Measurements from ENCODE around the gene ZNF737. TPM values are rescaled to one million over a fixed set of nuclear protein-coding genes. Genes with fewer than 3 reads are reported as not detected.
"Not testable (repeated sequence)": the region's sequence is repeated elsewhere in the genome, so short reads cannot be mapped to it uniquely, and the experiment has no call there.

Gene ZNF737
- polyA plus RNA-seq (ENCODE audit: insufficient read length in 4 of 4): 10 to 100 TPM; 25.5 to 40.4 (median 37.1) TPM

- DNase-seq (ENCODE audit: low read depth in 4 of 4, low spot score in 3 of 4): peak; percentile 91 to 98 (median 98)
These were observed at the start of gene ZNF737 for GRCh38 chr19:20565321-20566018. Gene ZNF737 (minus strand): TSS chr19:20565781. CDS start chr19:20565640, 141 bp downstream.

GRCh38 chr19:20614971-20615370, 49.4 kb upstream of the ZNF737 start:
- DNase-seq (ENCODE audit: low read depth in 4 of 4, low spot score in 3 of 4): not testable (repeated sequence)

- DNase-seq (ENCODE audit: low read depth in 4 of 4, low spot score in 3 of 4): no peak
These were observed 47.2 kb upstream of the ZNF737 start for GRCh38 chr19:20612711-20613316.

- DNase-seq (ENCODE audit: low read depth in 4 of 4, low spot score in 3 of 4): no peak
These were observed 46.3 kb upstream of the ZNF737 start for GRCh38 chr19:20611866-20612265.

DNA sequence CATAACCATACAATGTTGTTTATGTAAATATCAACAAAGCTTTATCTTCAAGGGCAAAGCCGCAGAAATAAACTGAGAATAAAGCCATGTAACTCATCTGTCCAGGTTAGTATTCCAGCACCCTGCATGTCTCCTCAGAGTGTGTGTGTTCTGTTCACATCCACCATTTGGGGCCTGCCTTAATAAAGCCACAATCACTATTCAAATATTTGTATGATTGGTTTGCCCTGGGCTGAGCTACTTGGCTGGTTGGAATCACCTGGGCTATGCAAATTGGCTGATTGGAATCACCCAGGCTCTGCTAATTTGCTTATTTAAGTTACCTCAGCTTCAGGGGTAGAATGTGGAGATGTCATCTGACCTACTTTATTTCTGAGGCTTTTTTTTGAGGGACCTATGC, 42.4 kb upstream of the ZNF737 start:
- no peak for DNase-seq (ENCODE audit: low read depth in 4 of 4, low spot score in 3 of 4)

DNA sequence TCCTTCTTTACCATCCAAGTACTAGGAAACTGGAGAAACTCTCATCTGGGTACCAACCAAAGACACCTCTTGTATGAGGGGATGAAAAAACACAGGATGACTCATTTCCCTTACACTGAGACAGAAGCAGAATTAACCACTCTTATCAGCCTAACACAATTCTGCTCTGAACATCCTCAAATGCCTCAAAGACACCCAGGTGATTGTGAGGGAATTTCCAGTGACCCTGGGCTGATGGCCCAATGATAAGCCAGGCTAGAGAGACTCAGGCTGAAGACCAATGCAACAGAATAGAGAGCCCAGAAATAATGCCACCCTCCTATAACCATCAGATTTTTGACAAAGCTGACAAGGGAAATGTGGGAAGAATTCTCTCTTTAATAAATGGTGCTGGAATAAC, 7.0 kb downstream of the ZNF737 start:
- no peak for DNase-seq (ENCODE audit: low read depth in 4 of 4, low spot score in 3 of 4)

DNA sequence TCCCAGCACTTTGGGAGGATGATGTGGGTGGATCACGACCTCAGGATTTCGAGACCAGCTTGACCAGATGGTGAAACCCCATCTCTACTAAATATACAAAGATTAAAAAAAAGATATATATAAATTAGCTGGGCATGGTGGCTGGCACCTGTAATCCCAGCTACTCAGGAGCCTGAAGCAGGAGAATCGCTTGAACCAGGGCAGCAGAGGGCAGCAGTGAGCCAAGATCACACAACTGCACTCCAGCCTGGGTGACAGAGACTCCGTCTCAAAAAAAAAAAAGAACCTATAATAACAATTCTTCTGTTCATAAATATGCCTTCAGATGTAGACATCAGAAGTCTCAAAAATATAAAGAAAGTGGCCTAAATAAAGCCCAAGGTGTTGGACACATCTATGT, 7.6 kb downstream of the ZNF737 start:
- no peak for DNase-seq (ENCODE audit: low read depth in 4 of 4, low spot score in 3 of 4)

DNA sequence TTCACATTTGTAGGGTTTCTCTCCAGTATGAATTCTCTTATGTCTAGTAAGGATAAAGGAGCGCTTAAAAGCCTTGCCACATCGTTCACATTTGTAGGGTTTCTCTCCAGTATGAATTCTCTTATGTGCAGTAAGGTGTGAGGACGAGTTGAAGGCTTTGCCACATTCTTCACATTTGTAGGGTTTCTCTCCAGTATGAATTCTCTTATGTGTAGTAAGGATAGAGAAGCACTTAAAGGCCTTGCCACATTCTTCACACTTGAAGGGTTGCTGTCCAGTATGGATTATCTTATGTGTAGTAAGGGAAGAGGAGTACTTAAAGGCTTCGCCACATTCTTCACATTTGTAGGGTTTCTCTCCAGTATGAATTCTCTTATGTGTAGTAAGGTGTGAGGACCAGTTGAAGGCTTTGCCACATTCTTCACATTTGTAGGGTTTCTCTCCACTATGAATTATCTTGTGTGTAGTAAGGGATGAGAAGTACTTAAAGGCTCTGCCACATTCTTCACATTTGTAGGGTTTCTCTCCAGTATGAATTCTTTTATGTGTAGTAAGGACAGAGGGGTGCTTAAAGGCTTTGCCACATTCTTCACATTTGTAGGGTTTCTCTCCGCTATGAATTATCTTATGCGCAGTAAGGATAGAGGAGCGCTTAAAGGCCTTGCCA, 20.8 kb downstream of the ZNF737 start:
- not testable (repeated sequence) for DNase-seq (ENCODE audit: low read depth in 4 of 4, low spot score in 3 of 4)

GRCh38 chr19:20530303-20530702, 35.3 kb downstream of the ZNF737 start:
- not testable (repeated sequence) for DNase-seq (ENCODE audit: low read depth in 4 of 4, low spot score in 3 of 4)

GRCh38 chr19:20513189-20513904, 52.2 kb downstream of the ZNF737 start:
- DNase-seq (ENCODE audit: low read depth in 4 of 4, low spot score in 3 of 4): no peak

- no peak for DNase-seq (ENCODE audit: low read depth in 4 of 4, low spot score in 3 of 4)
These were observed 62.1 kb downstream of the ZNF737 start for GRCh38 chr19:20503476-20503875.

Other genes starting within 250 kb of the ZNF737 start
- gene ZNF626, start 95.8 kb upstream of the ZNF737 start, polyA plus RNA-seq (ENCODE audit: insufficient read length in 4 of 4): 10 to 100 TPM; 23.8 to 32.3 (median 29.3) TPM
- gene ZNF66, start 210.5 kb upstream of the ZNF737 start, polyA plus RNA-seq (ENCODE audit: insufficient read length in 4 of 4): 1 to 10 TPM; 4.8 to 7.7 (median 5.3) TPM

Data from right renal pelvis (tissue), 4 donors.